ENCODE results near the gene GRIA4. TPM values are rescaled to one million over a fixed set of nuclear protein-coding genes. Genes with fewer than 3 reads are reported as not detected.

GRIA4 gene
- total RNA-seq, 4 donors from 2014 or later = not detected

- ATAC-seq (ENCODE audit: low FRiP score) = no peak
- no peak for TF ChIP-seq CTCF (IDR thresholded peaks at IDR 0.05)
- no peak for DNase-seq (ENCODE audit: low spot score)
Measured at GRCh38 chr11:105823495-105824033, 213.7 kb downstream of the GRIA4 start.

- DNase-seq (ENCODE audit: low spot score) = no peak
- ATAC-seq (ENCODE audit: low FRiP score) = no peak
- TF ChIP-seq CTCF (IDR thresholded peaks at IDR 0.05) = no peak
Measured at GRCh38 chr11:105824457-105825013, 214.7 kb downstream of the GRIA4 start.

- ATAC-seq (ENCODE audit: low FRiP score) (no peak), DNase-seq (ENCODE audit: low spot score) (no peak)
- TF ChIP-seq CTCF (IDR thresholded peaks at IDR 0.05) = no peak
Measured at GRCh38 chr11:105825141-105825540, 215.3 kb downstream of the GRIA4 start.

GRCh38 chr11:105827906-105828305 is 218.0 kb downstream of the GRIA4 start:
- no peak for ATAC-seq (ENCODE audit: low FRiP score)
- no peak for DNase-seq (ENCODE audit: low spot score)
- no peak for TF ChIP-seq CTCF (IDR thresholded peaks at IDR 0.05)

GRCh38 chr11:105829084-105829483 is 219.2 kb downstream of the GRIA4 start:
- TF ChIP-seq CTCF (IDR thresholded peaks at IDR 0.05) = no peak
- DNase-seq (ENCODE audit: low spot score) (no peak), ATAC-seq (ENCODE audit: low FRiP score) (no peak)

- DNase-seq (ENCODE audit: low spot score) (no peak), ATAC-seq (ENCODE audit: low FRiP score) (no peak)
- TF ChIP-seq CTCF (IDR thresholded peaks at IDR 0.05) = no peak
Measured at GRCh38 chr11:105834461-105834860, 224.6 kb downstream of the GRIA4 start.

GRCh38 chr11:105838668-105839384 is 229.0 kb downstream of the GRIA4 start:
- no peak for ATAC-seq (ENCODE audit: low FRiP score)
- DNase-seq (ENCODE audit: low spot score) = no peak
- TF ChIP-seq CTCF (IDR thresholded peaks at IDR 0.05) = no peak
